HUES48 (cell line): ENCODE measurements around the gene OR10P1.

Source experiments
- H3K27ac ChIP-seq: one replicate; pipeline ENCODE4 v1.7.0; 2013; ENCODE audit warnings: low read depth, low read length, inconsistent platforms
- H3K27me3 ChIP-seq: 2 replicates; pipeline ENCODE4 v1.6.1; 2013; ENCODE audit warnings: mild to moderate bottlenecking, low read length; ENCODE audit not compliant: control insufficient read depth, insufficient read depth
- H3K36me3 ChIP-seq: 2 replicates; pipeline ENCODE4 v1.6.1; 2013; ENCODE audit warnings: low read length; ENCODE audit not compliant: control insufficient read depth, insufficient read depth
- H3K4me1 ChIP-seq: 2 replicates; pipeline ENCODE4 v1.6.1; 2013; ENCODE audit warnings: mild to moderate bottlenecking, low read length; ENCODE audit not compliant: control insufficient read depth, insufficient read depth
- H3K4me3 ChIP-seq: 2 replicates; pipeline ENCODE4 v1.5.1; 2013; ENCODE audit warnings: mild to moderate bottlenecking, low read depth, low read length
- H3K9ac ChIP-seq: 2 replicates; pipeline ENCODE4 v1.6.1; 2013; ENCODE audit warnings: mild to moderate bottlenecking, low read depth, low read length, moderate library complexity
- H3K9me3 ChIP-seq: 2 replicates; pipeline ENCODE4 v1.6.1; 2013; ENCODE audit warnings: low read length; ENCODE audit not compliant: control insufficient read depth, insufficient read depth

OR10P1 gene

GRCh38 chr12:55651299-55651683, 14.6 kb downstream of the OR10P1 start:
- peaks cover 12% of the 10 kb centered on the region for H3K9me3 ChIP-seq
- no peak overlapping the region for H3K27ac ChIP-seq
- no peaks in the 10 kb centered on the region for H3K36me3 ChIP-seq
- H3K27me3 ChIP-seq: no peaks in the 10 kb centered on the region
- no peak overlapping the region for H3K4me3 ChIP-seq
- H3K9ac ChIP-seq: no peak overlapping the region
- 0 out of 2 replicates have a peak, but pooled peaks cover 4% of the 10 kb centered on the region for H3K4me1 ChIP-seq

DNA sequence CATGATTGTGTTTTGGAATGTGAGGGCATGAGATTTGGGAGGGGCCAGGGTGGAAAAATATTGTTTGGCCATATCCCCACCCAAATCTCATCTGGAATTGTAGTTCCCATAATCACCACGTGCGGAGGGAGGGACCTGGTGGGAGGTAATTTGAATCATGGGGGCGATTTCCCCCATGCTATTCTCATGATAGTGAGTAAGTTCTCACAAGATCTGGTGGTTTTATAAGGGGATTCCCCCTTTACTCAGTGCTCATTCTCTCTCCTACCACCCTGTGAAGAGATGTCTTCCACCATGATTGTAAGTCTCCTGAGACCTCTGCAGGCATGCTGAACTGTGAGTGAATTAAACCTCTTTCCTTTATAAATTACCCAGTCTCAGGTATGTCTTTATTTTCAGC, 15.7 kb downstream of the OR10P1 start:
- Histone ChIP-seq H3K4me1 (no peaks in the 10 kb centered on the region), H3K36me3 (no peaks in the 10 kb centered on the region), H3K4me3 (no peak overlapping the region), H3K27me3 (peaks cover 2% of the 10 kb centered on the region; the same call in 1 of the 2 replicates), H3K9ac (no peak overlapping the region), H3K27ac (no peak overlapping the region), H3K9me3 (peaks cover 6% of the 10 kb centered on the region)

DNA sequence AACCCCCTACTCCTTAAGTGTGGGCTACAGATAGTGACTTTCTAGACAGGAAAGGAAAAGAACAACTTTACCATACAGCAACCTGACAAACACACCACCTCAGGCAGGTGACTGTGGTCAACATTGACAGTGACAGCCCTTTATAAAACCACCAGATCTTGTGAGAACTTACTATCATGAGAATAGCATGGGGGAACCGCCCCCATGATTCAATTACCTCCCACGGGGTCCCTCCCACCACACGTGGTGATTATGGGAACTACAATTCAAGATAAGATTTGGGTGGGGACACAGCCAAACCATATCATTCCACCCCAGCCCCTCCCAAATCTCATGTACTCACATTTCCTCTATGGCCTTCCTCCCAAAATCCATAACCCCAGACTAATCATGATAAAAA, 16.3 kb downstream of the OR10P1 start:
- H3K4me1 ChIP-seq: no peaks in the 10 kb centered on the region
- H3K9ac ChIP-seq: no peak overlapping the region
- no peak overlapping the region for H3K27ac ChIP-seq
- no peak overlapping the region for H3K4me3 ChIP-seq
- peaks cover 6% of the 10 kb centered on the region for H3K9me3 ChIP-seq
- H3K36me3 ChIP-seq: no peaks in the 10 kb centered on the region
- peaks cover 7% of the 10 kb centered on the region; the same call in 1 of the 2 replicates for H3K27me3 ChIP-seq

GRCh38 chr12:55654511-55655214, 18.0 kb downstream of the OR10P1 start:
- H3K9ac ChIP-seq: no peak overlapping the region
- H3K27ac ChIP-seq: no peak overlapping the region
- peaks cover 7% of the 10 kb centered on the region; the same call in 1 of the 2 replicates for H3K27me3 ChIP-seq
- no peak overlapping the region for H3K4me3 ChIP-seq
- no peaks in the 10 kb centered on the region for H3K36me3 ChIP-seq
- no peaks in the 10 kb centered on the region for H3K4me1 ChIP-seq
- peaks cover 4% of the 10 kb centered on the region; the same call in 1 of the 2 replicates for H3K9me3 ChIP-seq

- Histone ChIP-seq H3K9ac (no peak overlapping the region), H3K4me3 (no peak overlapping the region)
Observed at GRCh38 chr12:55657212-55657611, 20.5 kb downstream of the OR10P1 start.

GRCh38 chr12:55658212-55658611, 21.5 kb downstream of the OR10P1 start:
- no peaks in the 10 kb centered on the region for H3K4me1 ChIP-seq
- H3K4me3 ChIP-seq: no peak overlapping the region
- no peaks in the 10 kb centered on the region for H3K9me3 ChIP-seq
- peaks cover 7% of the 10 kb centered on the region; the same call in 1 of the 2 replicates for H3K27me3 ChIP-seq
- H3K36me3 ChIP-seq: no peaks in the 10 kb centered on the region
- H3K27ac ChIP-seq: no peak overlapping the region
- H3K9ac ChIP-seq: no peak overlapping the region

More at GRCh38 chr12:55657212-55657611, 20.5 kb downstream of the OR10P1 start:
- H3K27ac ChIP-seq: no peak overlapping the region
- no peaks in the 10 kb centered on the region for H3K4me1 ChIP-seq
- no peaks in the 10 kb centered on the region for H3K9me3 ChIP-seq
- no peaks in the 10 kb centered on the region for H3K36me3 ChIP-seq
- peaks cover 7% of the 10 kb centered on the region; the same call in 1 of the 2 replicates for H3K27me3 ChIP-seq

- Histone ChIP-seq H3K36me3 (no peaks in the 10 kb centered on the region), H3K27me3 (peaks cover 7% of the 10 kb centered on the region; the same call in 1 of the 2 replicates), H3K9ac (no peak overlapping the region), H3K4me1 (no peaks in the 10 kb centered on the region), H3K27ac (no peak overlapping the region), H3K4me3 (no peak overlapping the region), H3K9me3 (no peaks in the 10 kb centered on the region)
Observed at GRCh38 chr12:55658635-55659391, 22.1 kb downstream of the OR10P1 start.

- no peaks in the 10 kb centered on the region for H3K4me1 ChIP-seq
- H3K27me3 ChIP-seq: peaks cover 7% of the 10 kb centered on the region; the same call in 1 of the 2 replicates
- no peak overlapping the region for H3K9ac ChIP-seq
Observed at GRCh38 chr12:55659486-55660385, 23.0 kb downstream of the OR10P1 start.

GRCh38 chr12:55663391-55663790, 26.7 kb downstream of the OR10P1 start:
- H3K9me3 ChIP-seq: no peaks in the 10 kb centered on the region
- no peaks in the 10 kb centered on the region for H3K36me3 ChIP-seq
- H3K4me1 ChIP-seq: no peaks in the 10 kb centered on the region
- H3K27me3 ChIP-seq: no peaks in the 10 kb centered on the region
- no peak overlapping the region for H3K27ac ChIP-seq
- H3K4me3 ChIP-seq: no peak overlapping the region
- no peak overlapping the region for H3K9ac ChIP-seq

More at GRCh38 chr12:55659486-55660385, 23.0 kb downstream of the OR10P1 start:
- Histone ChIP-seq H3K4me3 (no peak overlapping the region), H3K27ac (no peak overlapping the region), H3K36me3 (no peaks in the 10 kb centered on the region), H3K9me3 (no peaks in the 10 kb centered on the region)

DNA sequence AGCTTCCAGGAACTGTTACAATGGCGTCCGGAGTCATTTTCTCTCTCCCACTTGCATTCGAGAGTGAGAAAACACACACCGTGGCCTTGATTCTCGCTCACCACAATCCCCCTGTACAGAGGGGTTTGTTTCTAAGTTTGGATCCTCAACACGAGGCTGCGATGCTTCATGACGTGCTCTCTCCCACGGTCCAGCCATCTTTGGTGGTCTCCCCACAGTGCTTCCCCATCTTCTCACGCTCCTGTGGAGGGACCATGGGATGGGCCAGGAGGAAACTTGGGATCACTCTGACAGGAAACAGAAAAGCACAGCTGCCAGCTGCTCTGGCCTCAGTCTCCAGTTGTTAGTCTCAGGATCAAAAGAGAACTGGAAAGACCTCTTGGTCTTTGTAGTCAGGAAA, 28.1 kb downstream of the OR10P1 start:
- Histone ChIP-seq H3K4me3 (no peak overlapping the region), H3K4me1 (no peaks in the 10 kb centered on the region), H3K9ac (no peak overlapping the region), H3K27ac (no peak overlapping the region), H3K27me3 (no peaks in the 10 kb centered on the region), H3K9me3 (no peaks in the 10 kb centered on the region), H3K36me3 (no peaks in the 10 kb centered on the region)
